H1 (cell line): ENCODE results near the gene CTSH. TPM values are rescaled to one million over a fixed set of nuclear protein-coding genes. Genes with fewer than 3 reads are reported as not detected.

ENCODE experiments used
- CEBPB ChIP-seq: IDR thresholded peaks from 2 replicates; pipeline ENCODE4 v1.6.1; 2012; ENCODE audit warnings: low read depth, low read length
- CHD7 ChIP-seq: fragments of 300-600 bp; sonication (generic); IDR thresholded peaks from 2 replicates; pipeline ENCODE4 v1.7.1; 2012; ENCODE audit warnings: low read length, moderate library complexity, mild to moderate bottlenecking, inconsistent platforms; ENCODE audit not compliant: insufficient replicate concordance
- EGR1 ChIP-seq: IDR thresholded peaks from 2 replicates; pipeline ENCODE4 v1.6.1; 2011; ENCODE audit warnings: low read depth, low read length, borderline replicate concordance
- EP300 ChIP-seq, 2 experiments: IDR thresholded peaks; 1 replicate in 1 of 2; 2 replicates in 1 of 2; pipeline ENCODE4 v1.6.1; 2011 to 2012; ENCODE audit warnings: low read depth in 2 of 2, low read length in 2 of 2, mild to moderate bottlenecking in 2 of 2, borderline replicate concordance in 1 of 2, inconsistent platforms in 1 of 2, moderate library complexity in 1 of 2
- KDM4A ChIP-seq: IDR thresholded peaks from one replicate; pipeline ENCODE4 v1.7.1; 2012; ENCODE audit warnings: low read depth, mild to moderate bottlenecking, moderate library complexity, low read length, inconsistent platforms; ENCODE audit not compliant: severe bottlenecking
- MAX ChIP-seq: IDR thresholded peaks from 2 replicates; pipeline ENCODE4 v1.6.1; 2012; ENCODE audit warnings: inconsistent platforms
- SP4 ChIP-seq: IDR thresholded peaks from 2 replicates; pipeline ENCODE4 v1.6.1; 2012; ENCODE audit warnings: low read length, inconsistent platforms
- polyA plus RNA-seq, 7 experiments: library from polyadenylated mRNA; depleted of rRNA in 3 of 7; stranded (reverse) in 5 of 7; unstranded in 2 of 7; fragments of >200 nt in 5 of 7; fragments of 200-250 nt in 2 of 7; gene quantifications; 1 replicate in 5 of 7; 2 replicates in 1 of 7; 4 replicates in 1 of 7; pipeline versions ENCODE4 v1.2.1 to v1.2.3, GENCODE V29; 2011 to 2013; ENCODE audit warnings: missing spikeins in 2 of 7, mixed read lengths in 2 of 7
- total RNA-seq: library from RNA; stranded (reverse); fragmentation: NEBNext Ultra II Directional; extraction: Animal tissue kit (Norgen Biotek cat#: 25700); gene quantifications from 2 replicates; pipeline ENCODE4 v1.2.1, GENCODE V29; 2021

Gene CTSH
- total and polyA plus RNA-seq, 2 of the 8 experiments (the other 6 are each of a cell fraction or from before 2014, with no cell fraction given), result 34.0 to 36.8 TPM

- no peak for TF ChIP-seq CHD7
- TF ChIP-seq SP4, result no peak
- TF ChIP-seq EP300 (IDR thresholded peaks at IDR 0.05; ENCODE audit: borderline replicate concordance in 1 of 2, low read depth in 2 of 2, low read length in 2 of 2), result no peak
- TF ChIP-seq CEBPB, result no peak
- no peak for TF ChIP-seq EGR1
- TF ChIP-seq KDM4A, result no peak
- no peak for TF ChIP-seq MAX
These were observed 47.8 kb upstream of the CTSH start (continued) for GRCh38 chr15:78992416-78993256.
